Kidney tubule cell (primary cell): ENCODE results near the gene C21orf91.
A peak's percentile ranks its signal among the peaks of the same experiment; 100 is the strongest.

Experiments
- DNase-seq: peaks from one replicate; pipeline ENCODE4 v3.0.0-alpha.2; 2018; ENCODE audit warnings: low spot score

Gene C21orf91

DNA sequence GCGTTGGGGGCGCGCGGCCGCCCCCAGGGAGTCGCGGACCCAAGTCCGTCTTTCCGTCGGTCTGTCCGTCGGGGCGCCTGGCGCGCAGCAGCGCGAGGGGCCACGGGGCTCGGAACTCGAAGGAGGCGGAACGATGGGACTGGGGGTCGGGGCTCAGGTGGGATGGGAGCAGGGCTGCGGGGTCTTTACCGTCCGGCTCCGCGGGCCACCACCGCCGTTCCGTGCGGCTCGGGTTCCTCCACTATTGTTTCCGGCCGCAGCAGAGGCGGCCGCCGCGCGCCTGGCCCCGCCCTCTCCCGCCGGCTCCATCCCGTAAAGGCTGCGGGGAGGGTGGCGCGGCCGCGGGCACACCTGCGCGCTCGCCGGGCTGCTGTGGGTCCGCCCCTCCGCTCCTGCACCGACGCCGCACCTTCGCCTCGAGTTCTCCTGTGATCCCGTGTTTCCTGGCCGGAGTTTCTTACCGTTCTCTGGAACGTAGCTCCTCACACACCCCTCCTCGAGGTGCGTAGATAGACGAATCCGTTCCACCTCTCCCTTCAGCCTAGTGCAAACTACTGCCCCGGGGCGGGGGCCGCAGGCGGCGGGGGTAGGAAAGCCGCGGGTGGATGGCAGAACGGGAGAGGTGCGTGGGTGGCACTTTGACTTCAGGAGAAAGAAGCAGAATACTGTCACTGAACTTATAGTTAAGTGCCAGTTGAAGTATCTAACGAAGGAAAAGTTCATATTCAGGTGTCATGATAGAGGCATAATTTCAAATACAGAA lies at the start of gene C21orf91:
TSS of gene C21orf91 (minus strand) at position 243 of the 763 bp plus-strand sequence. CDS start 1,038 bp downstream, outside the sequence.
- DNase-seq, result peak; percentile 88

DNA sequence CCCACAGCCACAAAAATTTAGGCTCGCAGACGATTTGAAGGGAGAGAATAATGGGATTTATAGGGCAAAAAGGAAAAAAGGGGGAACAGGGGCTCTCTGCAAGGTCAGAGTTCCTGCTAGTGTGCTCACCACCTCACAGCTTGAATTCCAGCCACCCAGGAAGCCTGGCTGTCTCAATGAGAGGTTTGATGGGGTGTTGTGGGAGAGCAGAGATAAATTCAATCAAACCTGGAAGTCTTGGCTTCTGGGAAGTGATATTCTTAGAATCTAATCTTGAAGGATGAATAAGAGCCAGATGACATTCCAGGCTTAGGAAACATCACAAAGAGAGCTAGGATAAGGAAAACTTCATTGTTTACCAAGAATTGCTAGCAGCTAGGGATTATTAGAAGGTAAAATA lies 47.4 kb upstream of the C21orf91 start:
- no peak for DNase-seq

DNA sequence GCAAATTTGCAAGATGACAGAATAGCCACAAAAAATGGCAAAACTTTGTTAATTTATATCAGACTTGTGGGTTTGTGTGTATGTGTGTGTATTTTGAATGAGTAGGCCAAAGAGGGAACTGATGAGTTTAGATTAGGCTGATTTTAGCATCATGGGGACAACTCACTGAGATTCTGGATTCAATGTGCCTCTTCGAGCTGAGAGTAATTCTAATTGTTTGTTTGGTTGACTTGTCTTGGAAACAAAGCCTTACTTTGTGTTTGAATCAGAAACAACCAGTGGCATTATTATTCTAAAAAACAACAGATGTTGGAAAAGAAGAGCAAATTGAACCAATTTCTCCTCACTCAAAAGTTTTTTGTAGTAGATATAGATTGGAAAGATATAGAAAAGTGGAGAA lies 40.5 kb upstream of the C21orf91 start:
- DNase-seq, result no peak

DNA sequence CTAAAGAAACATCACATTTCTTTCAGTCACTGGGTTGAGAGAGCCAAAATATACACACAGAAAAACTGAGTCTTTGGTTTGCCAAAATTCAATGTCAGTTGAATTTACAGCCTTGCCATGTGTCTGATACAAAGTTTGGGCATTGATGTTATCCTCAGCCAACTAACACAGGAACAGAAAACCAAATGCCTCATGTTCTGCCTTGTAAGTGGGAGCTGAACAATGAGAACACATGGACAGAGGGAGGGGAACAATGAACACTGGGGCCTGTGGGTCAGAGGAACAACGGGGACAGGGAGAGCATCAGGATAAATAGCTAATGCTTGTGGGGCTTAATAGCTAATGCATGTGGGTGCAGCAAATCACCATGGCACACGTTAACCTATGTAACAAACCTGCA lies 39.6 kb upstream of the C21orf91 start:
- DNase-seq, result no peak

DNA sequence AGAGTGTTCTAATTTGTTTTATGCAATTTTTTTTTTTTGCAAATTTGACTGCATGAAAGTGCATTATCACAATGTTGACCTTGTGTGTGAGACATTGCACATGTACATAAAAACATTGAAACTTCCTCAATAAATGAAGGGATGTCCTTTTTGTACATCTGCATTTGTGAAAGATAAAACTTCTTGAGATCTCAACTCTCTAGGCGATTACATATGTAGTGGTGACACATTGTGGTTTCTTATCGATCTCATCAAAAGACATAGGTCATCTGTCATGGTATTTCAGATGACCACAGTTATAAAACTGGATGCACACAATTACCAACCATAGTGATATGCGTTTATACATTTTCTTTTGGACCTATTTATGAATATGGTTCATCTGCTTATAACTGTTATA lies 35.6 kb upstream of the C21orf91 start:
- no peak for DNase-seq

DNA sequence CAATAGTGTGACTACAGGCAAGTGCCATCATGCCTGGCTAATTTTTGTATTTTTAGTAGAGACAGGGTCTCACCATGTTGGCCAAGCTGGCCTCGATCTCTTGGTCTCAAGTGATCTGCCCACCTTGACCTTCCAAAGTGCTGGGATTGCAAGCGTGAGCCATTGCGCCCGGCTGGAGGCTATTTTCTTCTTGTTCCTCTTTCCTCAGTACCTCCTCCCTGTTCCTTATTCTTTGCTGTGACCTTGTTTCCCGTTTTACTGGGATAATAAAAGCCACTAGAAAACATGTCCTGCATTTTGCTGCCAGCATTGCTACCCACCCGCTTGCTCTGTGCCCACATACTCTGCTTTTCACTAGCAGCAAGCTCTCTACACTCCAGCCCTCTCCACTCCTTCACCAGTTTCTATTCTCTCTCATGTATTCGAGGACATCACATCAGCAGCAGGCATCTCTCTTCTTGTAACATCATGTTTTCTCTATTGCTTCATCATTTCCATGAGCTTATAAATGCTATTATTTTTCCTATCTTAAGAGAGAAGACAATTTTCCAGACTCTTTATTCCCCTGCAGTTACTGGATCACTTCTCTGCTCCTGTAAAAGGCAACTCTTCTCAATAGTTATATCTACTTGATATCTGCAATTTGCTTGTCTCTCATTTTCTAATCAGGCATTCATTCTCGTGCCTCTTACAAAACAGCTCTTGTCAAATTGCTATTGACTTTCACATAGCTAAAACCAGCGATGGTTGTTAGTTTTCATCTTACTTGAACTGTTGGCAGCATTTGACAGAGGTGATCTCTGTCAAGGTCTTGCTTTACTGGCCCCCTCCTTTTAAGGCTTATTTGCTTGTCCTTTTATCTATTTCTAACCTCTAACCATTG lies 34.5 kb upstream of the C21orf91 start:
- DNase-seq, result no peak

DNA sequence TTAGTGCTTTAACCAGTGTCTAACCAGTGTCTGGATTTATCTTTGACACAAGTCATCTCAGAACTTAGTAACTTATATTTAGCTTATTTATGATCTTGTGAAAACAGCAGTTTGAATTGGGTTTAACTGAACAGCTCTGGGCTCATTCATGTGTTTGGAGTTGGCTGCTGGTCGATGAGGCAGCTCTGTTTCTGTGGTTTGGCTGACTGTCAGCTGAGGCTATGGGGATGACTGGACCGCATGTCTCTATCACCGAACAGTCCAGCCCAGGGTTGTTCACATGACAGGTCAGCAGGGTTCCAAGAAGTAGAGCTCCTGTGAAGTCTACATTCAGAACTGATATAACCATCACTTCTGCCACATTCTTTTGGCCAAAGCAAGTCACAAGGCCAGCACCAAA lies 29.1 kb upstream of the C21orf91 start:
- DNase-seq, result peak; percentile 94

DNA sequence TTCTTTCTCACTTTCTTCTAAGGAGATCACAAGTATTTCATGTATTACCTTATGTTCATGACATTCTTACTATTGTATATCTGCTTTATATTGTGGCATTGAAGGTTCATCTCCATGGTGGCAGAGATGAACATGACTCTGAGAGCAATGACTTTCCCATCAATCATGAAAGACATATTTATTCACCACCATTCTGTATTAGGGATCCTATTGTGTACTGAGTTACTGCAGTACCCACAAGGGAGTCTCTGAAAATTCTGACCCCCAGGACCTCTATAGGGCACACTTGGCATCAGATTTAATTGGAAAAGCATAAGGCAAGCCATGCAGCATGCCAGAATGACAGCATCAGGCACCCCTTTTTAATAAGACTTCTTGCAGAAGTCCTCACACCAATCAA lies 21.9 kb upstream of the C21orf91 start:
- no peak for DNase-seq

DNA sequence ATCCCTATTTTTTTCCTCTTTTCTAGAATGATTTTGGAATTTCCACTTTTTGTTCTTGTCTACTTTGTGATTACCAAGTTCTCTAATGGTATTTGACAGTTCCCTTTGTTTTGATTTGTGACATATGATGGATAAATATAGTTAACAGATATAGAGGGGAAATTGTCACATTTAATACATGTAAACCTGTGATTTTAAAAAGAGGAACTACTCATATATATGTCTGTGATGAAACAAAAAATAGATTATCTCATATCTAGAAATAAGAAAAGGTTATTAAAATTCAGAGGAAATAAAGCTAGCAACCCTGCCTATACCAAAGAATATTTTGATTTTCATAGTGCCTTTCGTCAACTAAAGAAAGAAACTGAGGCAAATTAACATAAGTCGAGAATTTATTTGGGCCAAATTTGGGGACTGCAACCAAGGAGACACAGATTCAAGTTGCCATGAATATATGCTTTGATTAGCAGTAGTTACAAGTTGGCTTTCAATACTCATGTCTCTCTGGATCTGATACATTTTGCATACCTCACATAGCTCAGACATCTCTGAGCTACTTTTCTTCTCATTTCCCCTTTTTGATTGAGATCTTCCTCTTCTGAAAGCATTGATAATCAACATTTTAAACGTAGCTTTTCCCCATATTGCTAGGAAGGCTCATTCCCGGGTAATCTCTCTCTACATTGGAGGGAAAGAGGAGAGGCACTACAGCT lies 15.6 kb upstream of the C21orf91 start:
- DNase-seq, result no peak

DNA sequence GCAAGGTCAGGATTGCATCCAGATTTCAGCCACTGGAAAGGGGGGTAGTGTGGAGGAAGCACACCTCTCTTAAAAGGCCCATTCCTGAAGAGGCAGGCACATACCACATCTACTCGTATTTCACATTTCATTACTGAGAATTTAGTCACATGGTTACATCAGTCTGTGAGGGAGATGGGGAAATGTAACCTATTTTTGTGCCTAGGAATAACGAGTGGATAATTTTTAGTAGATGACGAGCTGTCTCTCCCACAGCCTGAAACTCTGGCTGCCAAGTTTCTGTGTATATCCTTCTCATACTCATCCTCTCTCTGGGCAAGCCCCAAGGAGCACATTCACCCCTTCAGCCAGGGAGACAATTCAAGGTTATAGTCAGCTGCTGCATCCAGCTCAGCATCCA lies 10.3 kb upstream of the C21orf91 start:
- DNase-seq, result peak; percentile 59

DNA sequence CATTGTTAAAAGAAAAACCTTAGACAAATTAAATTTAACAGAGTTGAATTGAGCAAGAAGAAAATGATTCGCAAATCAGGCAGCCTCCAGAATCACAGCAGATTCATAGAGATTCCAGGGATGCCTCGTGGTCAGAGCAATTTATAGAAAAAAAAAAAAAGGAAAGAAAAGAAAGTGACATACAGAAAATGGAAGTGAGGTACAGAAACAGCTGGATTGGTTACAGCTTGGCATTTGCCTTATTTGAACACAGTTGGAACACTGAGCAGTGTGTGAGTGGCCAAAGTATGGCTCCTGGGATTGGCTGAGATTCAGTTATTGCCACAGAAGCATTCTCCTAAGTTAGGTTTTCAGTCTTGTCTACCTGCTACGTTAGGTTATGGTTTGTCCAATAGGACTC lies 9.1 kb upstream of the C21orf91 start:
- DNase-seq, result peak; percentile 46

DNA sequence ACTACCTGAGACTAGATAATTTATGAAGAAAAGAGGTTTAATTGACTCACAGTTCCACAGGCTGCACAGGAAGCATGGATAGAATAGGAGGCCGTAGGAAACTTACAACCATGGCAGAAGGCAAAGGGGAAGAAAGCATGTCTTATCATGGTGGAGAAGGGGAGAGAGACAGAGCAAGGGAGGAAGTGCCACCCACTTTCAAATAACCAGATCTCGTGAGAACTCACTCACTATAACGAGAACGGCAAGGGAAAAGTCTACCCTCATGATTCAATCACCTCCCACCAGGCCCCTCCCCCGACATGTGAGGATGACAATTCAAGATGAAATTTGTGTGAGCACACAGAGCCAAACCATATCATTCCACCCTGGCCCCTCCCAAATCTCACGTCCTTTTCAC lies 4.7 kb upstream of the C21orf91 start:
- DNase-seq, result no peak

DNA sequence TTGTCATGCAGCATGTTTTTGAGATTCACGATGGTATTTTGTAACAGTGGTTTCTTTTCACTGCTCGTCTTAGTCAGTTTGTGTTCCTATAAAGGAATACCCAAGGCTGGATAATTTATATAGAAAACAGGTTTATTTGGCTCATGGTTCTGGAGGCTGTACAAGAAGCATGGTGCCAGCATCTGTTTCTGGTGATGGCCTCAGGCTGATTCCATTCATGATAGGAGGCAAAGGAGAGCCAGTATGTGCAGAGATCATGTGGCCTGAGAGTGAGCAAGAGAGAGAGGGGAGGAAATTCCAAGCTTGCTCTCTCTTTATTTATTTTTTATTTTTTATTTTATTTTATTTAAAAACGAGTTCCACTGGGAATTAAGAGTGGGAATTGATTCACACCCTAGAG lies 2.0 kb upstream of the C21orf91 start:
- no peak for DNase-seq

DNA sequence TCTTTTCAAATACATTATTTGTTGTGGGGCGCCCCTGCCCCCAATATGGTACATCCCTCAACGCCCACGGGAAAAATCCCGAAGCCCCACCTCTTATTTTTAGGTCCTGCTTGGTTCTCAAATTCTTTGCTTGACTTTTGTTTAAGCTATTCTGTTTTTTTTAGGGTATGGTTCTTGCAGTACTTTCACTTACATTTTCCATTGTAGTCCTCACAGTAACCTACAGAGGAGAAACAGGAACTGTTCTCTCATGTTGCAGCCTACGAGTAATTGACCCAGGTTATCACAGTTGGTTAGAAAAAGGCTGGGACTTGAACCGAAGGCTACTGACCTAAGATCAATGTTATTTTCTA lies 697 bp upstream of the C21orf91 start:
- DNase-seq, result no peak

DNA sequence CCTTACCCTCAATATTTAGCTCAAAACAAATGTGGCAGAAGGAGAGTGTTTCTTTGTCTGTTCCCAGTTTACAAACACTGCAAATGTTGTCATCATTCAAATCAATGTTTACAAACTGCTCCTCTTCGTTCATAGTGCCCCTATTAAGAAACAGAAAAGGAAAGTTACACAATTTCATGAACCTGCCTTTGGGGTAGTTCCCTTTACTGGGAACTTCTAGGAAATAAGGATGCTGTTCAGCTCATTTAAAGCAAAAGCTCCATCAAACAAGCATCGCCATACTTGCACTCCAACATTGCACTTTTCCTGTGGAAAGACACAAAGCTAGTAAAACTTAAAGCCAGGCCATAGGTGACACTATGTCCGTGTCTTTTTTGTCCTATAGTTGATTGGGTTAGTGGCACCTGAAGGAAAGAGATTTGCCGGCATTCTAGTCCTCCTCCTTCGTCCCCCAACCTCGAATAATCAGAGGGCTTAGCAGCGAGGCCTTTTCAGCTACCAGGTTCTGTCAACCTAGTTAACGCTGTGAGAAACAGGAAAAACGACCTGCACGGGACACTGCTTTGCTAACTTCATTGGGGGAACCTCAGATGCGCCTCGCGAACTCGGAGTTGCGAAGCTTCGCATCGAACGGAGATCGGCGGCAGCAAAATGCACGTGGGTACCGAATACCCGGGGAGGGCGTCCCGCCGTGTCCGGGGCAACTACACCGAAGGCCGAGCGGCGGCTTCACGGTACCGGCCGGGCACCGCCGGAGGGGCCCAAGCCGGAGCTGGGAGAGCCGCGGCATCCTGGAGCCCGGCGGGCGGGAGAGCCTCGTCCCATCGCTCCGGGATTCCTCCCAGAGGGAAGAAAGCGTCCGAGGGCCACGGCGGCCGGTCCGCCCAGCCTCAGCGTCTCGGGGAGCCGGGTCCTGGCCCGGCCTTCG lies 706 bp downstream of the C21orf91 start:
- DNase-seq, result peak; percentile 39

DNA sequence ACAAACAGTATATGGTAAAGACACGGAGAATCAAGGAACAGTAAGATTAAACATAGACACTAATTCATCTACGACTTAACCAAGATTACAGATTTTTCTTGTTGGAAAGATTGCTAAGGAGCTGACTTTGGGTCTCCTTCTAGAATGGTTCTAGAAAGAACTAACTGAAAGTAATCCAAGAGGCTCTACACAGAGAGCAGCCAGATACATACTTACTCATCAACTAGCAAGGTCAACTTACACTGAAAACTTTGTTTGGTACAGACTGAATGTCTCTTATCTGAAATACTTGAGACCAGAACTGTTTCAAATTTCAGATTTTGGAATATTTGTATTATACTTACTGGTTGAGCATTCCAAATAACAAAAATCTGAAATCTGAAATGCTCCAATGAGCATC lies 5.8 kb downstream of the C21orf91 start:
- no peak for DNase-seq

DNA sequence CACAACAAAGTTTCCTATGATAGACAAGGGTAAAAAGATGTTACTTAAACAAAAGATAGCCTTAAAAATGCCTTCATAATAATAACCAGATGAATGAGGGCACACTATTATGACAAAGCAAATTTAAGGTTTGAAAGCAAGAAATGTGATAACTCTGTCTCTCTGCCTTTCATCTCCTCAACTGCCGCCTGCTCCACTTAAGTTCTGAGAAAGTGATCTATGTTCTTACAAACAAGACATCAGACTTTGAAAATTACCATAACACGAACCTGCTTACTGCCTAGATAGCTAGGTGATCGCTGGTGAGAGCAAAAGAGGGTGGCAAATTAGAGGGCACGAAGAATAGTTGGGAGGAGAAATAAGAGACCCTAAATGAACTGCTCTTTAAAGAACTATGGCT lies 13.2 kb downstream of the C21orf91 start:
- DNase-seq, result no peak

DNA sequence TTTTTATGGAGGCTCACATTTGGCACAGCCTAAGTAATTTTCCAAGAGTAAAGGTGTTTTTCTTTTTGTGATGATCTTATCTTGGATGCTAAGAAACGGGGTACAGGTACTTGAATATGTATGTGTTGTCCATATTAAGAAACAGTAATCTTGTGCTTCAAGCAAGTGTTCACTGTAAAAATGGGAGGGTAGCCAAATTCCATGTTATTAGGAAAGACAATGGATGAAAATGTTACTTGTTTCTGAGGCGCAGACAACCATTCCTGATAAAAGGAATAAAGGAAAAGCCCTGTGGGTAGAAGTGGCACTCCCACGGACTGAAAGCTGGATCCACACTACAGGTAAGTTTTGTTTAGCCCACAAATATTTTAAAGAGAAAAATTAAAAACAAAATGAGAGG lies 15.6 kb downstream of the C21orf91 start:
- no peak for DNase-seq

DNA sequence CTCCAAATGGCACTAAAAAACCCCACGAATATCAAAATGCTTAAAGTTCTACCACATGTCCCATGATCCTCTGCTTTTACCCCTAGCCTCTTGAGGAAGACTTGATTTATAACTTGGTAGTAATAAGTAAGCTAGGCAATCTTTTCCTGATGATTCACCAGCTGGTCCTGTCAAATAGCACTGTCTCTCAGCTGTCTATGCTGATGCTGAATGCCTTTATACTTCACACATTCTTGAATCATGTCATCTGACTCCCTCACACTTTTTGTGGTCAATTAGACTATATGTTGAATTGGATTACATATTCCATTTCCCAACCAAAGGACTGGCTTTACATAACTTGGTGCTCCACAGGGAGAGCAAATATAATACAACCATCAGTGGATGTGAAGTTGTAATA lies 16.6 kb downstream of the C21orf91 start:
- DNase-seq, result peak; percentile 86

DNA sequence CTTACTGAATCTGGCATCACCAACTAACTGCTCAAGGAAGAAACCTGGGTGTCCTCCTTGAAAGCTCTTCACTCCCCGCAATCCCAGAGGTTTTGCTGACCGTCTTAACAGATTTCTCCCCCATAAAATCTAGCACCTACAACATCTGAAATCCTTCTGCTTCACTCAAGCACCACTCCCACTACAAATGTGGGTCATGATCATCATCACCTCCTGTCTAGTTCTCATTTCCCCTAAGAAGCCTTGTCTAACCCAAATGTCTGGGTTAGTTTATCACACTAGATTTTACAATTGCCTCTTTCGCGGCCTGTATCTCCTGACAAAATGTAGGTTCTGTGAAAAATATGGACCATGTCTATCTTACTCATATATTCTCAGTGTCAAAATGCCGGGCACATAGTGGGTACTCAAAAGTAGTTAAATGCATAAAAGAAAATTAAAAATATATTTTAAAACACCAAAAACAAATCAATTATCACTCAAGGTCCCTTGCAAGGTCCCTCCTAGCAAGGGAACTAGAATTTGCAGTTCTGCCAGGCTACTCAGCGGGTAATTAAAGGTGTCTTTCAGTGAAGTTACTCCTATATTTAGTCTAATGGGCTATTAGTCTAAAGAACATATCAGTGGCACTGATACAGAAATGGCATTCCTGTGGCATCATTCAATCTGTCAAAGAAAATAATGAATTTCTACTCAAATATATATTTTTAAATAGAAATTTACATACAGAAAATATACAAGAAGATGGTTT lies 19.6 kb downstream of the C21orf91 start:
- no peak for DNase-seq

DNA sequence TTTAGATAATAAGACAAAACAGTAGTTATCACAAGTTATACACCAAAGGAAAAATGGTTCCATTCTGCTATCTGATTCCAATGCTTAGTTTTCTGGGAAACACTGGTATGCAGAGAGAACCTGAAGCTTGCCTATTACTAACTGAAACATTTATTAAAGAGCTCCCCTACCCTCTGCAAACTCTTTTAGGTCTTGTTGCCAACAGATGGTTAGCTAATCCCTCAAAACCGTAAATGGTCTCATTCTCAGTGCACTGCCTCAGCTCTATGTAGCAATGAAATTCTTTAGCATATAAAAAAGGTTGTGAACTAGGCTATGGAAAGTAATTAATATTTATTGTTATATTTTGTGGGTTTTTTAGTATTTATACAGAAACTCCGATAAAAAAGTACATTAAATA lies 20.4 kb downstream of the C21orf91 start:
- DNase-seq, result no peak
